ENCODE data around the gene RUNX2.

RUNX2 gene

GRCh38 chr6:45416700-45417099 is 88.6 kb downstream of the RUNX2 start:
- H3K4me1 ChIP-seq (ENCODE audit: control insufficient read depth, low read depth, low read length): no peaks in the 10 kb centered on the region
- H3K4me3 ChIP-seq (ENCODE audit: low read length): no peak overlapping the region
- H3K36me3 ChIP-seq (ENCODE audit: control insufficient read depth, low read depth, low read length): no peaks in the 10 kb centered on the region
- H3K9me3 ChIP-seq (ENCODE audit: control insufficient read depth, low read depth, low read length): no peaks in the 10 kb centered on the region
- no peak overlapping the region for H3K9ac ChIP-seq (ENCODE audit: low read length)
- peaks cover 41% of the 10 kb centered on the region for H3K27me3 ChIP-seq (ENCODE audit: control insufficient read depth, insufficient read depth, low read length)
- no peak overlapping the region for H3K27ac ChIP-seq (ENCODE audit: low read length)

DNA sequence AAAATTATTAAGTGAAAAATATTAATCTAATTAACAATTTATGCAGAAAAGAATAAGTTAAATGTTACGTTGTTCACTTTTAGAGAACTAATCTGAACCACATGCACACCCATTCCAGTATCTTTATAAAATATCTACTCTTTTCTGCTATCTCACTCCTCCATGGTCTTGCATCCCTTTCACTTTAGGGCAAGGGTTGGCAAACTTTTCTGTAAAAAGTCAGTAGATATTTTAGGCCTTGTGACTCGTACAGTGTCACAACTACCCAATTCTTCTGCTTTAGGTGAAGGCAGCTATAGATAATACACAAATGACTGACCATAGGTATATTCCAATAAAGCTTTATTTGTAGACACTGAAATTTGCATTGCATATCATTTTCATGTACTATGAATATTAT is 89.3 kb downstream of the RUNX2 start:
- Histone ChIP-seq H3K9me3 (ENCODE audit: control insufficient read depth, low read depth, low read length) (no peaks in the 10 kb centered on the region), H3K4me3 (ENCODE audit: low read length) (no peak overlapping the region), H3K9ac (ENCODE audit: low read length) (no peak overlapping the region), H3K36me3 (ENCODE audit: control insufficient read depth, low read depth, low read length) (no peaks in the 10 kb centered on the region), H3K4me1 (ENCODE audit: control insufficient read depth, low read depth, low read length) (no peaks in the 10 kb centered on the region), H3K27me3 (ENCODE audit: control insufficient read depth, insufficient read depth, low read length) (peaks cover 47% of the 10 kb centered on the region), H3K27ac (ENCODE audit: low read length) (no peak overlapping the region)

- peaks cover 68% of the 10 kb centered on the region for H3K27me3 ChIP-seq (ENCODE audit: control insufficient read depth, insufficient read depth, low read length)
- no peak overlapping the region for H3K27ac ChIP-seq (ENCODE audit: low read length)
- H3K9ac ChIP-seq (ENCODE audit: low read length): no peak overlapping the region
- H3K4me1 ChIP-seq (ENCODE audit: control insufficient read depth, low read depth, low read length): peaks cover 5% of the 10 kb centered on the region
- no peaks in the 10 kb centered on the region for H3K36me3 ChIP-seq (ENCODE audit: control insufficient read depth, low read depth, low read length)
- peak overlapping the region; percentile 78 for H3K4me3 ChIP-seq (ENCODE audit: low read length)
- no peaks in the 10 kb centered on the region for H3K9me3 ChIP-seq (ENCODE audit: control insufficient read depth, low read depth, low read length)
These were observed 91.5 kb downstream of the RUNX2 start for GRCh38 chr6:45419571-45420082.

DNA sequence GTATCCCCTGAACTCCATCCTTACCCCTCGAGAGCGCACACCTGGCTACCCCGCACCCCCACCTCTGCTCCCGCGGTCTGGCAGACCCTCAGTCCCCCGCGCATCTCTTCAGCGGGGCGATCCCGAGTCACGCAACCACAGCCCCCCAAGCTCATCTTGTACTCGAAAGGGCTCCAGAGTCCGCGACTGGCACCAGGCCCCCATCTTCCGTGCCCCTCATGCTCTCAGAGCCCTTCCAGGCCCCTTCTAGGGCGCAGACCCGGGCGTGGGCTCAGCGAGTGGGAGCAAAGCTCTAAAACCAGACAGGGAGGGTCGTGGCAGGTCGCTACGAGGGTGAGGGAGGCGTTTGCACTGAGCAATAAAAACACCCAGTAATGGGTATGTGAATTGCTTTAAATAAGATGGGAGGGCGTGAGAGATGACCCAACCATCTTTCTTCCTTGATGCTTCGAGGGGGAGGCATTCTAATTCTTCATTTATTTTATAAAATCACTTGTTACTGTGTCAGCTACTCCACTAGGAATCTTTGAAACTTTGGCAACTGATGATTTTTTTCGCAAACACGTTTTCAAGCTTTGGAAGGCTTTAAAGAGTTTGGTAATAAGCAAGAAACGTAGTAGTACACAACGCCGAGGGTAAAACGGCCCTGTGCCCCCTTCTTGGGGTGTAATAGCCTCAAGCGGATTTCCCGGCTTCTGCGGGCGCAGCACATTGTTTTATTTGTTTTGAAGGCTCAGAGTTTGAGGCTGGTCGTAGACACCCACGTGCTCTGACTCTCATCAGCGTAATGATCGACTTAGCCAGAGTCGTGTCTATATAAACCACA is 92.2 kb downstream of the RUNX2 start:
- H3K4me1 ChIP-seq (ENCODE audit: control insufficient read depth, low read depth, low read length): peaks cover 5% of the 10 kb centered on the region
- peaks cover 74% of the 10 kb centered on the region for H3K27me3 ChIP-seq (ENCODE audit: control insufficient read depth, insufficient read depth, low read length)
- H3K9ac ChIP-seq (ENCODE audit: low read length): no peak overlapping the region
- no peaks in the 10 kb centered on the region for H3K36me3 ChIP-seq (ENCODE audit: control insufficient read depth, low read depth, low read length)
- H3K27ac ChIP-seq (ENCODE audit: low read length): no peak overlapping the region
- no peaks in the 10 kb centered on the region for H3K9me3 ChIP-seq (ENCODE audit: control insufficient read depth, low read depth, low read length)
- peak overlapping the region; percentile 78 for H3K4me3 ChIP-seq (ENCODE audit: low read length)

- peak overlapping the region; percentile 28 for H3K9ac ChIP-seq (ENCODE audit: low read length)
- no peak overlapping the region for H3K27ac ChIP-seq (ENCODE audit: low read length)
- peak overlapping the region; percentile 78 for H3K4me3 ChIP-seq (ENCODE audit: low read length)
- peaks cover 5% of the 10 kb centered on the region for H3K4me1 ChIP-seq (ENCODE audit: control insufficient read depth, low read depth, low read length)
- H3K27me3 ChIP-seq (ENCODE audit: control insufficient read depth, insufficient read depth, low read length): peaks cover 83% of the 10 kb centered on the region
- no peaks in the 10 kb centered on the region for H3K36me3 ChIP-seq (ENCODE audit: control insufficient read depth, low read depth, low read length)
- no peaks in the 10 kb centered on the region for H3K9me3 ChIP-seq (ENCODE audit: control insufficient read depth, low read depth, low read length)
These were observed 93.0 kb downstream of the RUNX2 start for GRCh38 chr6:45420909-45421708.

GRCh38 chr6:45421709-45422502 is 93.8 kb downstream of the RUNX2 start:
- H3K9ac ChIP-seq (ENCODE audit: low read length): peak overlapping the region; percentile 28
- no peak overlapping the region for H3K27ac ChIP-seq (ENCODE audit: low read length)
- H3K27me3 ChIP-seq (ENCODE audit: control insufficient read depth, insufficient read depth, low read length): peaks cover 88% of the 10 kb centered on the region
- H3K36me3 ChIP-seq (ENCODE audit: control insufficient read depth, low read depth, low read length): no peaks in the 10 kb centered on the region
- peak overlapping the region; percentile 78 for H3K4me3 ChIP-seq (ENCODE audit: low read length)
- no peaks in the 10 kb centered on the region for H3K9me3 ChIP-seq (ENCODE audit: control insufficient read depth, low read depth, low read length)
- H3K4me1 ChIP-seq (ENCODE audit: control insufficient read depth, low read depth, low read length): peaks cover 5% of the 10 kb centered on the region

DNA sequence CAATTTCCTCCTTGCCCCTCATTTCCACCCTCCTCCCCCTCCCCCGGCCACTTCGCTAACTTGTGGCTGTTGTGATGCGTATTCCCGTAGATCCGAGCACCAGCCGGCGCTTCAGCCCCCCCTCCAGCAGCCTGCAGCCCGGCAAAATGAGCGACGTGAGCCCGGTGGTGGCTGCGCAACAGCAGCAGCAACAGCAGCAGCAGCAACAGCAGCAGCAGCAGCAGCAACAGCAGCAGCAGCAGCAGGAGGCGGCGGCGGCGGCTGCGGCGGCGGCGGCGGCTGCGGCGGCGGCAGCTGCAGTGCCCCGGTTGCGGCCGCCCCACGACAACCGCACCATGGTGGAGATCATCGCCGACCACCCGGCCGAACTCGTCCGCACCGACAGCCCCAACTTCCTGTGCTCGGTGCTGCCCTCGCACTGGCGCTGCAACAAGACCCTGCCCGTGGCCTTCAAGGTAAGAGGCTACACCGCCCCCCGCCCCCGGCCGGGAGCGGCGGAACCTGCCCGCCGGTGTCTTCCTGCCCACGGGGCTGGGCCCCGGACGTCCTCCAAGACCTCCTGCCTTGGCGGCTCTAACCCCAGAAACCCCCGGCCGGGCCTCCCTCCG is 94.5 kb downstream of the RUNX2 start:
- Histone ChIP-seq H3K4me1 (ENCODE audit: control insufficient read depth, low read depth, low read length) (peaks cover 5% of the 10 kb centered on the region), H3K9me3 (ENCODE audit: control insufficient read depth, low read depth, low read length) (no peaks in the 10 kb centered on the region), H3K27ac (ENCODE audit: low read length) (no peak overlapping the region), H3K9ac (ENCODE audit: low read length) (peak overlapping the region; percentile 17), H3K36me3 (ENCODE audit: control insufficient read depth, low read depth, low read length) (no peaks in the 10 kb centered on the region), H3K4me3 (ENCODE audit: low read length) (peak overlapping the region; percentile 78), H3K27me3 (ENCODE audit: control insufficient read depth, insufficient read depth, low read length) (peaks cover 87% of the 10 kb centered on the region)

GRCh38 chr6:45423111-45423823 is 95.1 kb downstream of the RUNX2 start:
- peak overlapping the region; percentile 78 for H3K4me3 ChIP-seq (ENCODE audit: low read length)

DNA sequence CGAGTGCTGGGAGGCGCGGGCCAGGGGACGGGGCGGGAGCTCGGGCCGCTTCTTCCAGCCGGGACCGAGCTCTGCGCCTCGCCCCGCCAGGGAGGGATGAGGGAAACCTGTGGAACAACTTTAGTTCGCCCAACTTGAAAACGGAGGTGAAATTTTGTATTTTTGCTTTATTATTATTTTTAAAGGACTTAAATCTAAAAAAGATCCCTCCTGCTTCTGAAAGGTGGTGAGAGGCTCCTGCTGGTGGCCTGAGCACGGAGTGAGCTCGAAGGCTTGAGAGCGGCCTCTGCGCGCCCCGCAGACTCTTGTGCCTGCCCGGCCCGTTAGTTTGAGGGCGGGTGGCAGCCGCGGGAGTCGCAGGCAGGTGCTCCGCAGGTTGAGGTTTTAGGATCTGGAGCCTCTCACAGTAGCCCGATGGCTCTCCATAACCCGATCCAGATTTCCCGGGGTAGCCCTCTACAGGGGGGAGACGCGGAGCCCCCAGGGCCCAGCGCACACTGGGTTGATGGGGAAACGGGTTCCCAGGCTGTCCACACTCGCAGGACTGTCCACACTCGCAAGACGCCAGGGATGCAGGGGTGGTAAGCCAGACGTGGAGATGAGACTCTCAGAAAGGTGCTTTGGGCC is 95.8 kb downstream of the RUNX2 start:
- Histone ChIP-seq H3K27me3 (ENCODE audit: control insufficient read depth, insufficient read depth, low read length) (peaks cover 74% of the 10 kb centered on the region), H3K9ac (ENCODE audit: low read length) (no peak overlapping the region), H3K27ac (ENCODE audit: low read length) (no peak overlapping the region), H3K9me3 (ENCODE audit: control insufficient read depth, low read depth, low read length) (no peaks in the 10 kb centered on the region), H3K36me3 (ENCODE audit: control insufficient read depth, low read depth, low read length) (no peaks in the 10 kb centered on the region), H3K4me1 (ENCODE audit: control insufficient read depth, low read depth, low read length) (peaks cover 5% of the 10 kb centered on the region), H3K4me3 (ENCODE audit: low read length) (peak overlapping the region; percentile 78)

More at GRCh38 chr6:45423111-45423823, 95.1 kb downstream of the RUNX2 start:
- Histone ChIP-seq H3K36me3 (ENCODE audit: control insufficient read depth, low read depth, low read length) (no peaks in the 10 kb centered on the region), H3K9me3 (ENCODE audit: control insufficient read depth, low read depth, low read length) (no peaks in the 10 kb centered on the region), H3K9ac (ENCODE audit: low read length) (peak overlapping the region; percentile 17), H3K27ac (ENCODE audit: low read length) (no peak overlapping the region), H3K27me3 (ENCODE audit: control insufficient read depth, insufficient read depth, low read length) (peaks cover 81% of the 10 kb centered on the region), H3K4me1 (ENCODE audit: control insufficient read depth, low read depth, low read length) (peaks cover 5% of the 10 kb centered on the region)

GRCh38 chr6:45424451-45424861 is 96.3 kb downstream of the RUNX2 start:
- peaks cover 69% of the 10 kb centered on the region for H3K27me3 ChIP-seq (ENCODE audit: control insufficient read depth, insufficient read depth, low read length)
- H3K9me3 ChIP-seq (ENCODE audit: control insufficient read depth, low read depth, low read length): no peaks in the 10 kb centered on the region
- H3K27ac ChIP-seq (ENCODE audit: low read length): no peak overlapping the region
- H3K4me3 ChIP-seq (ENCODE audit: low read length): peak overlapping the region; percentile 78
- no peaks in the 10 kb centered on the region for H3K36me3 ChIP-seq (ENCODE audit: control insufficient read depth, low read depth, low read length)
- H3K4me1 ChIP-seq (ENCODE audit: control insufficient read depth, low read depth, low read length): peaks cover 5% of the 10 kb centered on the region
- H3K9ac ChIP-seq (ENCODE audit: low read length): no peak overlapping the region

Measured in iPS-18a (cell line).